Heart left ventricle (tissue), 13 donors: Measurements from ENCODE around the gene RAB26.

ENCODE experiments used
- POLR2A ChIP-seq, 2 donors: fragments of 450-650 bp; IDR thresholded peaks; one replicate each; pipeline ENCODE4 v1.6.1; 2017; ENCODE audit warnings: antibody characterized with exemption in 2 of 2, mild to moderate bottlenecking in 2 of 2, moderate library complexity in 2 of 2
- TF ChIP-seq, protein P1 (sequence below), 12 donors: fragments of 200-600 bp; sonication (generic) in 4 of 12; IDR thresholded peaks; one replicate each; pipeline versions ENCODE4 v1.5.0 to v1.8.0; 2018 to 2022; ENCODE audit warnings: antibody characterized with exemption in 12 of 12, mild to moderate bottlenecking in 5 of 12
- donor health status: ischemic (EF 13 %, LVEDD 7.1; RV severe dilation, severe dysfunction).
- donor health status: DM: no; HTN: yes; CAD: no.
- donor health status: DM: no; HTN: no; CAD: no.
- donor health status: ischemic (EF 25% LVEDD 6.9; RV normal size, moderate dysfunction).
- donor health status: ischemic (EF 25% LVEDD 5.7; RV mildly dilated, moderate dysfunction).
- donor health status: ischemic (EF 35%, LVEDD 5.7; RV mildly dilated, moderate dysfunction).
- donor health status: nonischemic (EF 11% LVEDD 7.7; RV severe dilation, severe dysfunction).
- donor health status: DM: yes; HTN: yes; CAD: no.
- donor health status: PGD.
- donor health status: ischemic (EF 29% LVEDD 5.4; RV normal size, mild dysfunction).
- donor health status: nonischemic (EF 23%, LVEDD 6.1; RV moderate dilation, normal function).

DNA sequence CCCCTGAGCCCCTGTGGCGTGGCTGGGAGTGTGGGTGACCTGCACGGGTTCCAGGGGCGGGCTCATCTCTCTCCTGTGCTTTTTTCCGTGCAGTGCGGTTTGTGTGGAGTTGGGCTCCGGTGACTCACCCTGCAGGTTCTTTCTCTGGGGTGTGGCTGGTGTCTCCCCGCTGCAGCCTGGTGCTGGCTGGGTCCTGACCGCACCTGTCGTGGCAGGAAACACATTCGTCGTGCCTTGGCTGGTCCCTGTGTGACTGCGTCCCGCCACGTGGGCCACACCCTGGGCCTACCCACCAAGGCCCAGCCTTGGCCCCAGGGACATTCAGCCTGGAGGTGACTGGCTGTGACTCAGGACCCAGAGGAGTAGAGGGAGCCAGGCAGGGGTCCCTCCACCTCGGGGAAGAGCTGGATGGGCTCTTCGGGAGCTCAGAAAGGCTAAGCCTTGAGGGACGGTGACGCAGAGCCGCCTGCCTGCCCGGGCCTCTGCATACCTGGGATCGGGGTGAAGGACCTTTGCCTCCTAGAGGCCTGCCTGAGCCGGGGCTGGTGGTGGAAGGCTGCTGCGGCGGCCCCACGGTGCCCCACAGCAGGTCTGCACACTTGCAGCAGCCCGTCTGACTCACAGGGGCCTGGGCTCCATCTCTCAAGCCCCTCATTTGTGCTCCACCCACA, 14.9 kb downstream of the RAB26 start:
- TF ChIP-seq, protein P1, sequence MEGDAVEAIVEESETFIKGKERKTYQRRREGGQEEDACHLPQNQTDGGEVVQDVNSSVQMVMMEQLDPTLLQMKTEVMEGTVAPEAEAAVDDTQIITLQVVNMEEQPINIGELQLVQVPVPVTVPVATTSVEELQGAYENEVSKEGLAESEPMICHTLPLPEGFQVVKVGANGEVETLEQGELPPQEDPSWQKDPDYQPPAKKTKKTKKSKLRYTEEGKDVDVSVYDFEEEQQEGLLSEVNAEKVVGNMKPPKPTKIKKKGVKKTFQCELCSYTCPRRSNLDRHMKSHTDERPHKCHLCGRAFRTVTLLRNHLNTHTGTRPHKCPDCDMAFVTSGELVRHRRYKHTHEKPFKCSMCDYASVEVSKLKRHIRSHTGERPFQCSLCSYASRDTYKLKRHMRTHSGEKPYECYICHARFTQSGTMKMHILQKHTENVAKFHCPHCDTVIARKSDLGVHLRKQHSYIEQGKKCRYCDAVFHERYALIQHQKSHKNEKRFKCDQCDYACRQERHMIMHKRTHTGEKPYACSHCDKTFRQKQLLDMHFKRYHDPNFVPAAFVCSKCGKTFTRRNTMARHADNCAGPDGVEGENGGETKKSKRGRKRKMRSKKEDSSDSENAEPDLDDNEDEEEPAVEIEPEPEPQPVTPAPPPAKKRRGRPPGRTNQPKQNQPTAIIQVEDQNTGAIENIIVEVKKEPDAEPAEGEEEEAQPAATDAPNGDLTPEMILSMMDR (IDR thresholded peaks at IDR 0.05), result no peak
- TF ChIP-seq POLR2A (IDR thresholded peaks at IDR 0.05), result no peak
